ENCODE results near the gene FBXL7.

The FBXL7 gene

DNA sequence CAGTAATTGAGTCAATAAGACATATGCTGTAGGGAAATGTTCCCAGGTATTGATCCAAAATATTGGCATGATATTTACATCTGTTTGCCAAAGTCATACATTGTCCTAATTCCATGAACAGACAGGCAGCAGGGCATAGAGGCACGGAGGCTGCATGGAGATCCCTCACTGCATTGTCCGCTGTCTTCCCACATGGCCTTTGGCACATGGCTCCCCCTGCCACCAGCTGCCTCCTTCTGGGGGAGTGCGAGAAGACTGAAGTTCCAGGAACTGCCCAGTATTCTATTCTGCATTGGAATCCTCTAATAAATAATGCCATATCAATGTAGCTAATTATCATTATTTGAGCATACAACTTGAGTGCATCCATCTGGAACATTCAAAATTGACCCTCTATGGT is 269.0 kb downstream of the FBXL7 start:
- DNase-seq (ENCODE audit: low read depth): no peak

DNA sequence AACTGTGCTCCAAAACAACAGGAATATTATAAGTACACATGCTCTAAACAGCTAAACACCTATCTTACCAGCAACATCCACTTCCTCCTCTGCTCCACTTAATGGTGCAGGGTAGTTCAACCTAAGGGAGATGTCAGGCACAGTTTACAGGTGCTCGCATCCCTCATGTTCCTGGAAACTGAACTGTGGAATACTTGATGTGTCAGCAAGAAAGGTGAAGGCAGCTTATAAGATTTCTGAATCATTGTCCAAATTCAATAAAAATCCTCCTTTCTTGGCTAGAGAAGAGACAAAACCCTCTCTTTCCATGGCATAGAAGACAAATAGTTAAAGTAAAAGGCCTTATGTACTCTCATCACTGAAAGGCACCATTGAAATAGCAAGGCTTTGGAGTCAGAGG is 272.2 kb downstream of the FBXL7 start:
- DNase-seq (ENCODE audit: low read depth): no peak

DNA sequence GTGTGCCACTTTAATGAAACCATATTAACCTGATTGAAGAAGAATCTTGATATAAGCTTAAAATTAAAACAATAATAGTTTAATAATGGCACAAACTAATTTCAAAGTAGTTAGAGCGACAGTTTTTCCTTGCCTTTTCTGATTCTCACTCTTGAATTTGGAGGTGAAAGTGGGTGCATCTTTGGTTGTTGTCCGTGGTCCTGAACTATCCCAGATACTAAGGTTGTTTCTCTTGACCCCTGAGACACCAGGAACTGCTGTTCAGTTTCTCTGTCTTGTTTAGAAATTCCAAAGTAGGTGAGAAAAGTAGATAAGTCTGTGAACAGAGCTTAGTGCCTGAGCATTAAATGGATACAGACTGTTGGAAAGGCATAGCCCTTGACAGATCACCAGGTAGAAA is 274.7 kb downstream of the FBXL7 start:
- DNase-seq (ENCODE audit: low read depth): no peak

DNA sequence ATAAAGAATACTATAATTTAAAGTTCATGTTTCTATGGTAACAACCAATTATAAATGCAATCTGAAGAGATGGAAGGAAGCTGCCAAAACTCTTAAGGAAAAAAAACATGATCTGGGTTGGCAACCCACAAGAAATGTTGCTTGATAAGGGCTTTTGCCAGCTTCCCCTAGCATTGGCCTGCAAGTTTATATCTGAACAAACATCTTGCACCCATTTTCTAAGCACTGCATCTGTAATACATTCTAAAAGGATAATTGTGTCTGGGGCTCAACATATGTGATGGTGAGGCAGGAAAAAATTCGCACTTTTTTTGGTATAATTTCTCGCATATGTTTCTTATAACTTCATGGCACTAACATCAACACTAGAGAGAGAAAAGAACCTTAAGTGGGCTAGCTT is 276.4 kb downstream of the FBXL7 start:
- DNase-seq (ENCODE audit: low read depth): no peak

DNA sequence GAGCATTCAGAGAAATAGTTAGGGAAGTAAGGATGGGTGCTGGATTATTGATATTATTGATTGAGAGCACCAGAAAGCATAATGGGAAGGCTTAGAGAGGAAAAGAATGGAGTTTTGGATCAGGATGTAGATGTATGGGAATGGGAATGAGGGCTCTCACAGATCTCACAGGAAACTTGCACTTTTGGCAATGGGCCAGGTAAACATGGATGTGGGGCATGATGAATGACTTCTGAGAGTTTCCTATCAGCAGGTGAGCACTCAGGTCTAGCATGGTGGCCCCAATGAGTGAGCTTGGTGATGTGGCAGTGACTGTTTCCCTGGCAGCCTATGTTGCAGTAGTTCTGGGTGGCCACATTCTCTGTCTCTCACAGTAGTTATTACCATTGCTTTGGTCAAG is 283.8 kb downstream of the FBXL7 start:
- no peak for DNase-seq (ENCODE audit: low read depth)

DNA sequence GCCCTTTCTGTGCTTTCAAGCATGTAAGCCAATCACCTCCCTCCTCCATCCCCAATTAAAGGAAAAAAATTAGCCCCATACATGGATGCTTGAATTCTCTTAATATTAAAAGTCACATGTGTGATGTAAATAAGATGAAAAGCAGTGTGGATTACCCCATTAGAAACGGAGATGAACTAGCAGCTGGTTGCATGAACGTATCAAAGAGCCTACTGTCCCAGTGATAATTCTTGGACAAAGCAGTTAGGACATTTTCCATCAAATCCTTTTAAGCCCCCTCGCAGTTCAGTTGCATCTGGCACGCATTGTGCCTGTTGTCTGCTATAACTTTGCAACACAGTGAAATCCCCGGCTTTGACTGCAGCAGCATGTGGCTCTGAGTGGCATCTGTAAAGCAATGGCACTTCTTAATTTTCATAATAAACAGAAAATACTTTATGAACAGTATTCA is 285.6 kb downstream of the FBXL7 start:
- DNase-seq (ENCODE audit: low read depth): no peak

DNA sequence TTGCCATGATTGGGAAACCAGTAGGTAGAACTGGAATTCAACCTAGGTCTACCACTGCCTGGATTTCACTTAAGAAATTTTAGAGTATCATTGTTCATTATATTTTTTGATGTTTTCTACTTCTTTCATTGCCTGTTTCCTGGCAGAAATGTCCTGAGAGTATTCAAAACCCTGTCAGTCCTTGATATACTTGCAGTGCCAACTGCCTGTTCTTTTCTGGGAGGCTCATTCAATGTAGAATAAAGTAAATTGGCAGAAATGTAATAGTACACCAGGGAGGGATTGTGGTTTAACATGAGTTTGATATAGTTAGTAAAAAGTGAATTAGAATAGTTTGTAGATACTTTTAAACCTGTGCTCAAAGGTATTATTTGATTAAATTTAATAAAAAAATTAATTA is 286.3 kb downstream of the FBXL7 start:
- no peak for DNase-seq (ENCODE audit: low read depth)

DNA sequence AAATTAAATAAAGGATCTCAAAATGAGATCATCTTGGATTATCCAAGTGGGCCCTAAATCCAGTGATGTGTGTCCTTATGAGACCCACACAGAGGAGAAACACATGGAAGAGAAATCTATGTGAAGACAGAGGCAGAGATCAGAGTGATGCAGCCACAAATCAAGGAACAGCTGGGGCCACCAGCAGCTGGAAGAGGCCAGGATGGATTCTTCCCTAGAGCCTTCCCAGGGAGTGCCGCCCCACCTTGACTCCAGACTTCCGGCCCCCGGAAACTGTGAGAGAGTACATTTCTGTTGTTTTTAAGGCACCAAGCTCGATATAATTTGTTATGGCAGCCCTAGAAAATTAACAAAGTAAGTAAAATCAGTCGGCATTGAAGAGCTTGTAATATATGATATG is 286.9 kb downstream of the FBXL7 start:
- DNase-seq (ENCODE audit: low read depth): no peak

DNA sequence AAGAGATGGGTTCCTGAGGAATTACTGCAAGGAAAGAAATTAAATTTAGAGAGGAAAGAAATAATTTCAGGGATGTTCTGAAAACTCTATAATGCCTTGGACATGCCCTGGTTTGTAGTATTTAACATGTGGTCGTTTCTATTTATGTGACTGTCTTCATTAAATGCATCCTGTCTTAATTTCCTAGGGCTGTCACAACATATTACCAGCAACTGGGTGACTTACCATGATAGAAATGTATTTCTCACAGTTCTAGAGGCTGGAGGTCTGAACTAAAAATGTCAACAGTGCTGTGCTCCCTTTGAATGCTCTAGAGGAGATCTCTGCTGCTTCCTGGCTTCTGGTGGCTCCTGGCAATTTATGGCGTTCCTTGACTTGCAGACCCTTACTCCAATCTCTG is 287.7 kb downstream of the FBXL7 start:
- DNase-seq (ENCODE audit: low read depth): no peak

DNA sequence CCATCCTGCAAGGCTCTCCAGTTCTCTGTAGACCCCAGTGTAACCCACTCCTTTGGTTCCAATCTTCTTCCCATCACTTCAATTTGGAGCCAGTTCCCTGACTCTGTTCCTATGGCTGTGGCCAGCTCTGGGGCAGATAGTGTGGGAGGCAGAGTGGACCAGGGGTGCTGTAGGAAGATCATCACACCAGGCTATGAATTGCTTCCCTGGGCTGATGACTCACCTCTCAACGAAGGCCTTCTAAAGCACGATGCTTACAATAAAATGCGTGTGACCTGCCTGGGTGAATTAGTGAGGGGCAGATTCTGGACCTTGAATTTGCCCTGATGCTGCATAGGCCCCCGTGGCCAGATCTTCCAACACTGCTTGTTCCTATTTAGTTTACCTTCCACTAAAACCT is 289.7 kb downstream of the FBXL7 start:
- DNase-seq (ENCODE audit: low read depth): no peak

DNA sequence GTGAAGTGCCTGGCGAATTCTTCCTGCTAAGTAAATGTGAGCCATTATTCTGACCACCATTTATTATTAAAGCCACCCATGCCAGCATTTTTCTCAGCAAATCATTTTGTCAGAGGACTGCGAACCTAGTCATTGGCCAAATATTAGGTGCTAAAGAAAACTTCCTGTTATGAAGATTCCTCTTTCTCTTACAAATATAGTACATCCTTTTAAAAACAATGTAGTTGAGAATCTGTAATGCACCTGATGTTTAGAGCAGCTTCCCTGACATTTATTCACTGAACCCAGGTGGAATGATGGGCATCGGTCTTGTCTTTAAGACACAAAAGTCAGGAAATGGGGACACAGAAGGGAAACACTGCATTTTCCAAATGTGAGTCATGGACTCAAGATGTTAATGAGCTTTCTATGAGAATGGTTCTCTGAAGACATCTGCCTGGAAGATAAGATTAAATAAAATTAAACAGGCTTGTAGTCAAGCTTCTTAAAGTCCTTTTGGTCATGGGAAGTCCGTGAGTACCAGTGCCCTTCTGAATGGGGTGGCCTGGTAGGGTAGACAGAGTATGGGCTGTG is 290.6 kb downstream of the FBXL7 start:
- DNase-seq (ENCODE audit: low read depth): no peak

DNA sequence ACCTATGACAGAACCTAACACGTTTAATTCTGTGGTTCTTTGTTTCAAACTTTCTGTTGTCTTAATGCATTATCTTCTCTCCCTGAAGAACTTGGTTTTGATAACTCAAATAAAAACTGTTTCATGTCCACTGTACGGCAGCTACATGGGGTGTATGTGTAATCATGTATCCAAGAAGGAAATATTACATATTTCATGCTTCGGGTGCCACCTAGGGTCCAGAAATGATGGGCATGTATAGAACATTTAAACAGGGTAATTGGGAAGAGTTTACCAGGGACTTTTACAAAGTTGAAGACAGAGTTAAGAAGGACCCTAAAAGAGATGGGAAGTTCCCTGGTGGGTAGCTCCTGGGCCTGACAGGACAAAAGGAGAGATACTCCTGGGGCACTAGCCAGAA is 291.3 kb downstream of the FBXL7 start:
- DNase-seq (ENCODE audit: low read depth): peak; percentile 23

DNA sequence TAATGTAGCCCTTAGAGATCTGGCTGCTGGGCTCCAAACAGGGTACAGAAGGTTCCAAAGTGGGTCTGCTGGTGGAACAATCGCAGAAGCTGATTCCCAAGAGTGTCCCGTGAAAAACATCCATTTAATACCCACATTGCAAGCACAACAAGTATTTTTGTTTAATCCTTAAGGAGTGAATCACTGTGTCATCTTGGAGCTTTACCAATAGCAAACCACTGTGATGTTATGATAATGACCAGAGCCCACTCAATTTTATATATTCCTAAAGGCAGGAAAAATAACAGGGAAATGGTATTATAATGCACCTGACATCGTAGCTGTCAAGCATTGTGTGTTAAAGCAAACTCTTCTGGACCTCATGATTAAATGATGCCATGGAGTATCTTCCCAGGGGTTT is 291.9 kb downstream of the FBXL7 start:
- DNase-seq (ENCODE audit: low read depth): no peak

DNA sequence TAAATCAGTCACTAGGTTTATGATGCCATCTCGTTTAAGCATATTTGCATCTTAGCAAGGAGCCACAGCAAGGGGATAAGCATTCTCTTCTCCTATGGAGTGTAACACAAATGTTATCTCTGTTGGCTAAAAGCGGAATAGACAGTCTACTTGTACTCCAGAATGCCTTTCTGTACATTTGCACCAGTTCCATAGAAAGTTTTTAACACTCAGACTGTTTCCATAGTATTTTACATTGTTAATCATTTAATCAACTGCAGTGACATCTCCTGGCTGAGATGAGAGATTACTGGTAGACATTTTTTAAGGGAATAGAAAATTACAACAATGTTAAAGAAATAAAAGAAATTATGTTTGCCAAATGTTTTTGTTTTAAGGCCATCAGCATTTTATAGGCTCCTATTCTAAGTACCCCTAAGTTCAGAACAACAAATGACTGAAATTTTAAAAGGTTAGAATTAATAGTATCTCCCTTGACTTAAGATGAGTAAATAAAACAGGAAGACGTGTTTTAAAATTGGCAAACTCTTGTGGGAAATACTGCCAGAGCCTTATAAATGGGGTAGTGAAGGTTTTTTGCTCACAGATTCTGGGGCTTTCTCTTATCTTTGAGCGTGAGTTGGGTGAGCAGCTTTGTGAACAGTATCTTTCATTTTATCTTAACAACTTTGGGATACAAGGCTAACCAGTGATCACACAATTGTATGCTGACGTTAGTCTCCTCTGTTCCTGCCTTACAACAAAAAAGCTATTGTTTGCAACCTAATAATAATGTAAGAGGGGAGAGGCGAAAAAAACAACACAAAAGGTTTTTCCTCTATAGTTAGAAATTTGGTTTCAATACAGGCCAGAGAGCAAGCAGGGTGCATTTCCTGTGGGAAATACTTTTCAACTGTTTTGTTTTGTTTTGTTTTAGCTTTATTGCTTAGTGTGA is 294.3 kb downstream of the FBXL7 start:
- no peak for DNase-seq (ENCODE audit: low read depth)

DNA sequence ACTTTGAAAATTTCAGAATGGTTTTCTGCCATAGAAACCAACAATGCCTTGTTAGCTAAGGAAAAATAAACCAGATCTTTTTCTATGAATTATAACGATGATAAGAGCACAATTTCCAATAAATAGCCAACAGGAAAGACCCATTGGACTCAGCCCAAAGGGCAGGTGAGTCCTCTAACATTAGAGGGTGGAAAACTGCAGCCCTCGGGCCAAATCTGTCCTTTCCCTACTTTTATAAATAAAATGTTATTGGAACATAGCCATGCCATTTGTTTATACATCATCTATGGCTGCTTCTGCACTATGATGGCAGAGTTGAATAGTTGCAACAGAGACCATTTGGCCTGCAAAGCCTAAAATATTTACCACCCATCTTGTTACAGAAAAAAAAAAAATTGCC is 296.1 kb downstream of the FBXL7 start:
- DNase-seq (ENCODE audit: low read depth): no peak

DNA sequence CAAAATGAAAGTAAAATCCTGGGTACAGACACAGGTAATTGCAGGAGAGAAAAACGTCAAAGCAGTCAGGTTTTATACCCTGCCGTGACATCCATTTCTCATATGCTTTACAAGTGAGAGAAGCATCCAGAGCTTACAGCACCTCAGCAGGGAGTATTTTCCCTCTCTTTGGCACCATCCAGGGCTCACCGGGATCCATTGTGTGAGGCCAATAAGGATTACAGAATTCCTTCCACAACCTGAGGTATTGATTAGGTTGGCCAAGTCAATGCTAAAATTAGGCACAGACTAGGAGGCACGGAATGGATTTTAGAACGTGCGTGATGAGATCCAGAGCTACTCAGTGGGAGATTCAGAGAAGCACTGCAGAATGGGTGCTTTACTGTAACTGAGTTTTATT is 296.6 kb downstream of the FBXL7 start:
- DNase-seq (ENCODE audit: low read depth): no peak

DNA sequence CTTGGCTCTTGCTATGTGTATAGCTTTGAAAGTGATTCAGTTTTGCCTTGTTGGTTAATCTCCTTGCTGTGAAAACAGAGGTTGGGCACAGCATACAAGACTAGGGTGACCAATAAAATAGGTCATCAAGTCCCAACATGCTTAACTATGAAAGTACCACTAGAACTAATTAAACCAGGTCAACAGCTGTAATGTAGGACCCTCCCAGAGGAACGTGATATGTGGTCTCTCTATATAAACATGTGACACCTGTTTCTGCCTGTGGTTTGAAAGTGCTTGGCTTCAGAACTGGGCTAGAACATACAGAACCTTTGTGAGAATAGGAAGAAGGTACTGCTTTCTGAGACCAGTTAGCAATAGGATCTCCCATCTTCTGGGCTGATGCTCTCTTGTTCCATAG is 297.1 kb downstream of the FBXL7 start:
- DNase-seq (ENCODE audit: low read depth): no peak

DNA sequence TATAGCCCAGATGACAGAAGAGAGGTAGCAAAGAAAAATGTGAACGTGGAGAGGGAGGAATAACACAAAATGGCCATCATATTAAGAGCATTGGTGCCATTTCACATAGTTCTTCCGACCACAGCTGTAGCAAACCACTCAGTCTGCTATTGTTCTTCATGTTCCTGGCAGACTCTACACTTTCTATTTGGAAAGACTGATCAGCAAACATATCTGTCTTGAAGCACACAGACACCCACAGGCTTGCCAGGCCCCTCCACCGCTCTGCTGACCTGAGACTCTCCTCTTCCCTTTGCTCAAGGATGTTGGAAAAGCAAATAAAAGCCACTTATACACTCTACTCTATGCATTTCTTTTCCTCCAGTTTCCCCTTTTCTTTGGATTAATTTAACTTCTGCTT is 298.0 kb downstream of the FBXL7 start:
- no peak for DNase-seq (ENCODE audit: low read depth)

DNA sequence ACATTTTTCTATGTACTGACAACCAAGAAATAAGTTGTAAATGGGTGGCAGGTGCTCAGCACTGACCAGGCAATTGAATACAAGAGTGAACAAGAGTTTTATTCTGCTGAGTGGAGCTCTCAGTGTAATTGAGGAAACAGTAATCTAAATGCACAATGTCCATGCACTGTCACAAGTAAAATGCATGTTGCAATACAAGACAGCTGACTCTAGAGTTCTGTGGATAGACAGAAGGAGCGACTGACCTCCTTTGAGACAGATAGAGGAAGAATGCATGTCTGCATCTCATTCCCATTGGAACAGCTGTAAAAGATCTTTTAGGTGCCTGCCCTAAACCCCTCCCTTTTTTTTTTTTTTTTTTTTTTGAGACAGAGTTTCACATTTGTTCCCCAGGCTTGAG is 299.0 kb downstream of the FBXL7 start:
- no peak for DNase-seq (ENCODE audit: low read depth)

DNA sequence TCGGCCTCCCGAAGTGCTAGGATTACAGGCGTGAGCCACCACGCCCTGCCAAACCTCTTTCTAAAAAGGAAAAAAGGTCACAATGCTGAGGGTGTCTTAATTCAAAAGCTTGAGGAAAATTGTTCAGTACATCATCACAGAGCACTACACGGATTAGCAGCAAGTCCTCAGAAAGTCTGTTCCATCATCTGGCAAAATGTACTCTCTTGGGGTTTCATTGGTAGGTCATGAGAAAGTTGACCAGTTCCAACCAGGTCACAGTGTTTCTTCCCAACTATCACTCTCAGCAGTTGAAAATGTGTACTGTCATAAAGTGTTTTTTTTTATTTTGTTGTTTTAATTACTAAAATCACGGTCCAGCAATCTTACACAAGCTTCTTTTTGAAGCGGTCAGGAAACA is 299.6 kb downstream of the FBXL7 start:
- no peak for DNase-seq (ENCODE audit: low read depth)

DNA sequence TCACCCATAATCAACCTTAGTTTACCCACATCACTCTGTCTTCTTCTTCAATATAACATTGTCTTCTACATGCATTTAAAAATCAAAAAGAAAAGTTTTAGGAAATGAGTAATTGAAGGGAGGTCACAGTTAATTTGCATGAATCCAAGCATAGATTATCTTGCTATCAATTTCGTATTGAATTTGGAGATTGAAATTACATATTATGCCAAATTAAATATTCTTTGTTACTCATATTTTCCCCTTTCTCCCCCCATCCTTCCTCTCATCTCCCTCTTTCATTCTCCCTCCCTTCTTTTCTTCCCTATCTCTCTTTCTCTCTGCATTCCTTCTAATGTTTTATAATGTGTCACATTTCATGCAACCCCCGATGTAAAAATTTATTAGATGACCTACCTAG is 303.3 kb downstream of the FBXL7 start:
- DNase-seq (ENCODE audit: low read depth): no peak

DNA sequence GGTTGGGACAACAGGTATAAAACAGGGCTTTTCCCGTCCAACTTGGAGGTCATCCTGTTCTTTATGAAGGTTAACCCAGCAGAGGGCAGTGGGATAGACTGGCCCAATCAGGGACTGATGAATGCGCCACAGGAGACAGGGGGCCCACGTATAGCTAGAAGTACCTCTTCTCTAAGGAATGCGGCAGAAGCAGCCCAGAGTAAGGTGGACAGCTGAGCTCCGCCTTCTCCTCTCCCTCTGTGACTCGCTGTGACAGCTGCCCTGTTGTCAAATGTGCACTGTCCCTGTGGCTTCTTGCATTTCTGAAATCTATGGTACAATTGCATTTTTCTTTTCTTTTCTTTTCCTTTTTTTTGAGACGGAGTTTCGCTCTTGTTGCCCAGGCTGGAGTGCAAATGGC is 306.6 kb downstream of the FBXL7 start:
- no peak for DNase-seq (ENCODE audit: low read depth)

DNA sequence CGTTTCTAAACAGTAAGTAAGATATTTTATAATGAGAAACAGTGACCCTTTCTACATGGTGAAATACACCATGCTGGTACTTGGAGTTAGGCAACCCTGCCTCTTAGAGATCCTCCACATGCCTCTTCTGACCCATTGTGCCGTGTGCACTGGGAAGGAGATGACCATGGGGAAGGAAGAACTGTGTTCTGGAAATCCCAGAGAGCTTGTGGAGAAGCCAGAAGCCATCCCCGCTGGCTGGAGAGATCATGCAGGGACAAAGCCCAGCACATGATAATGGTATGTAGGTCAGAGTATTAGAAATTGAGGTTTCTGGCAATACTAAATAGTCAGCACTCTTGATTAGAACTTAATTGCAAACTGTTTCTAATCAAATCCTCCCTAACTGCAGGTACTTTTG is 307.3 kb downstream of the FBXL7 start:
- no peak for DNase-seq (ENCODE audit: low read depth)

DNA sequence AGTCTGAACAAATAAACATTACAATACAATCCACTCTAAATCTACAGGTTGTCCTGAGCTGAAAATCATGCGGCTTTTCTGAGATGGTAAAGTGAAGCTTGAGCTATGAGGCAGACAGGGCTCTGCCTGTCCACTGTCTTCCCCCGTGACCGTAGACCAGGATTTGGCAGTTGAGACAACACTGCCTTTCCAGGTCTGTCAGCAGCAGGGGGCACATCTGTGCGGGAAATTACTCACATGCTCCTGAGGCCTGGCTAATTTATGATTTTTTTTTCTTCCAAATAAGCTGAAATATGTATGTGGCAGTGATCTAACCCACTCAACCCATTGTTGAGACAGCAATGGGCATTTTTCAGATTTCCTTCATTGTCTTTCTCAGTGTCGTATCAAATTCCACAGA is 307.9 kb downstream of the FBXL7 start:
- no peak for DNase-seq (ENCODE audit: low read depth)

Data from fibroblast of the conjunctiva (primary cell).